WERI-Rb-1 (cell line): ENCODE data around the gene ANAPC4.
"Not testable (repeated sequence)": the region's sequence is repeated elsewhere in the genome, so short reads cannot be mapped to it uniquely, and the experiment has no call there.

Experiments used
- DNase-seq: peaks from one replicate; pipeline ENCODE4 v3.0.0-alpha.2; 2020
- H3K27ac ChIP-seq: fragments of 250-450 bp; sonication (Bioruptor Pico); 2 replicates; pipeline ENCODE4 v1.5.1; 2020; ENCODE audit warnings: mild to moderate bottlenecking, moderate library complexity
- H3K27me3 ChIP-seq: fragments of 250-450 bp; sonication (Bioruptor Pico); 2 replicates; pipeline ENCODE4 v1.5.1; 2021; ENCODE audit warnings: mild to moderate bottlenecking, low read depth, moderate library complexity; ENCODE audit not compliant: insufficient read depth, severe bottlenecking
- H3K36me3 ChIP-seq: fragments of 250-450 bp; sonication (Bioruptor Pico); 2 replicates; pipeline ENCODE4 v1.5.1; 2020; ENCODE audit warnings: mild to moderate bottlenecking, moderate library complexity
- H3K4me3 ChIP-seq: 2 replicates; pipeline ENCODE4 v1.5.1; 2011; ENCODE audit warnings: low read depth, mild to moderate bottlenecking, control low read depth, low read length
- H3K9me3 ChIP-seq: fragments of 250-450 bp; sonication (Bioruptor Pico); 2 replicates; pipeline ENCODE4 v1.5.1; 2021; ENCODE audit warnings: mild to moderate bottlenecking, moderate library complexity; ENCODE audit not compliant: severe bottlenecking
- TF ChIP-seq, protein P1 (sequence below): IDR thresholded peaks from 2 replicates; pipeline ENCODE4 v1.5.1; 2011; ENCODE audit warnings: low read depth, mild to moderate bottlenecking, control low read depth, inconsistent platforms, low read length

Gene ANAPC4

DNA sequence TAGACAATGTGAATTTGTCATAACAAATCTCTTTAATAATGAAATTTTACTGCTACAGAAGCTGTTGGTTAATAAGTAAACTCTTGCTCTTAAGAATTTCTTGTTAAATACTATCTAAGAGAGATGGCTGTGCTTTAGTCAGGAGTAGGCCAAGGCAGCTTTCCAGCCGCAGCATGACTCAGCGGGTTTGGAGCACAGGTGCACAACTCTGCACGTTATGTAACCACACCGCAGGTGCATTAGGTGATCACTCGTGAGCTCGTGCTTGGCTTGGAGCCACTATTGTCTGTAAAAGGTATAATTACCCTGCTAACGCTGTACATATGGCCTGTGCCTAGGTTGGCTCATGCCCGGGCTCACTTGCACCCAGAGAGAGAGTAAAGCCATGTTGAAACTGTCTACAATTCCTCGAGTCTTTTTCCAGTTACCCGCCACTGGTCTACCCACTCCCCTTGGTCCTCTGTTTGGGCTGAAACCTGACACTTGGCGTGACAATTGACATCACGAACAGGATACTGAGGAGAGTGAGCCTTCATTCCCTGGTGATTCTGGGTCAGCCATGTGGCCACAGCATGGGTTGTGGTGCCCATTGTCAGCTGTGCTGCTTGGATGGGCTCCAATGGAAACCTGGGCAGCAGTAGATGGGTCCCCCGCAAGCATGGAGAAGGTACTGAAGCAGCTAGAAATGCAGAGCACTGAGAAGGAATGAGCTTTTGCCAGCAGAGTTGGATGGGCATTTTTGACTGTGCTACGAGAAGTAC, 18.4 kb upstream of the ANAPC4 start:
- TF ChIP-seq, protein P1, sequence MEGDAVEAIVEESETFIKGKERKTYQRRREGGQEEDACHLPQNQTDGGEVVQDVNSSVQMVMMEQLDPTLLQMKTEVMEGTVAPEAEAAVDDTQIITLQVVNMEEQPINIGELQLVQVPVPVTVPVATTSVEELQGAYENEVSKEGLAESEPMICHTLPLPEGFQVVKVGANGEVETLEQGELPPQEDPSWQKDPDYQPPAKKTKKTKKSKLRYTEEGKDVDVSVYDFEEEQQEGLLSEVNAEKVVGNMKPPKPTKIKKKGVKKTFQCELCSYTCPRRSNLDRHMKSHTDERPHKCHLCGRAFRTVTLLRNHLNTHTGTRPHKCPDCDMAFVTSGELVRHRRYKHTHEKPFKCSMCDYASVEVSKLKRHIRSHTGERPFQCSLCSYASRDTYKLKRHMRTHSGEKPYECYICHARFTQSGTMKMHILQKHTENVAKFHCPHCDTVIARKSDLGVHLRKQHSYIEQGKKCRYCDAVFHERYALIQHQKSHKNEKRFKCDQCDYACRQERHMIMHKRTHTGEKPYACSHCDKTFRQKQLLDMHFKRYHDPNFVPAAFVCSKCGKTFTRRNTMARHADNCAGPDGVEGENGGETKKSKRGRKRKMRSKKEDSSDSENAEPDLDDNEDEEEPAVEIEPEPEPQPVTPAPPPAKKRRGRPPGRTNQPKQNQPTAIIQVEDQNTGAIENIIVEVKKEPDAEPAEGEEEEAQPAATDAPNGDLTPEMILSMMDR: no peak
- no peaks in the 10 kb centered on the region for H3K36me3 ChIP-seq
- peaks cover 8% of the 10 kb centered on the region for H3K9me3 ChIP-seq
- no peaks in the 10 kb centered on the region for H3K27me3 ChIP-seq
- H3K4me3 ChIP-seq: no peak overlapping the region
- no peak for DNase-seq
- H3K27ac ChIP-seq: no peak overlapping the region

DNA sequence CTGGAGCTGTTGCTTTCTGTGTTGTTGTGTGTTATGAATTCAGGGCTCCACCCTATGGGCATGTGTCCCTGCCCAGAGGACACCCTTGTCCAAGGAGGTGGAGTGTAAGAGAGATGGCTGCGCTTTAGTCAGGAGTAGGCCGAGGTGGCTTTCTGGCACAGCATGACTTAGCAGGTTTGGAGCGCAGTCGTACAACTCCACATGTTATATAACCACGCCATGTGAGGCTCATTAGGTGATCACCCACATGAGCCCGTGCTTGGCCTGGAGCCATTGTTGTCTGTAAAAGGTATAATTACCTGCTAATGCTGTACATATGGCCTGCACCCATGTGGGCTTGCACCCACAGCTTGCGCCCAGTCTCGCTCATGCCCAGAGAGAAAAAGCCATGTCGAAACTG, 15.8 kb upstream of the ANAPC4 start:
- TF ChIP-seq, protein P1: no peak
- H3K4me3 ChIP-seq: no peak overlapping the region
- peaks cover 8% of the 10 kb centered on the region for H3K9me3 ChIP-seq
- no peak for DNase-seq
- H3K36me3 ChIP-seq: no peaks in the 10 kb centered on the region
- H3K27ac ChIP-seq: no peak overlapping the region
- no peaks in the 10 kb centered on the region for H3K27me3 ChIP-seq

DNA sequence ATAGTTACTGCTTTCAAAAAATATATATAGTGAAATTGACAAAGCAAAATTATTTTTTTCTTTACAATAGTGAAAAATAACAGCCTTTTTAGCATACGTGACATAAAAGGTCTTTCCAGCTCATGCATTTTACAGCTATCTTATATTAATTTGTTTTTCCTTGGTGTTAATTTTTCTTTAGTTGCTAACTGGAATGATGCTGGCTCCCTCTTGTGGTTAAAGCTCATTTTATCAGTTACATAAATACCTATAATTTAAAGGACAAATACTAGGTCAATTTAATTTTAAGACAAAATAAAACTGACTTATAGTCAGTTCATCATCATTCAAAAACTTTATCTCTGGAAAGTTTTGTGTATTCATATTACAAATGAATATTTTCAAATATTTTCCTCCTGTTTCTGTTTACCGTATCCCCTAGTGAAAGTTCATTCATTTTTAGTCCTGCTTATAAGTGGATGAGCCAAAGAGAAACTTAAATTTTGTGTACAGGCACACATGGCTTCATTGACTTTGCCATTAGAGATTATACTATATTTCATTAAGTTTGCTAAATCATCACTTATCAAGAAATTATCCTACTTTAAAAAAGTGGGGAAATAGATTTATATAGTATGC, 9.9 kb upstream of the ANAPC4 start:
- H3K27me3 ChIP-seq: no peaks in the 10 kb centered on the region
- no peak overlapping the region for H3K27ac ChIP-seq
- no peak overlapping the region for H3K4me3 ChIP-seq
- TF ChIP-seq, protein P1: peak; percentile 27
- H3K9me3 ChIP-seq: no peaks in the 10 kb centered on the region
- DNase-seq: no peak
- H3K36me3 ChIP-seq: no peaks in the 10 kb centered on the region

DNA sequence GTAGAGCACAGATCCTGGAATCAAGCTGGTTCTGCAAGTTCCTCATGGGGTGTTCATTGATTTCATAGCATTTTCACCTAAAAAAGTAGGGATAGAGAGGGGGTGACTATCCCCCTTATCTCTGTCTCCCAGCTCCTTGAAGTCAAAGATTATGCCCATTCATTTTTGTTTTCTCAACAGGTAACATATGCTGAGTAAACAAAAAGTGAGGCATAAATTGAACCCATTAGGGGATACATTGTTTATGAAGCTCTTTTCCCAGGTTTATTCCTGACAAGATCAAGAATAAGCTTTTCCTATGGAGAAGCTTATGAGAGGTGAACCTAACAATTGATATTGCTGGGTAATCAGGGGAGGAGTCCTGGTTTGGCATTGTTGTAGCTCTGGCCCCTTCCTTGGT, 9.2 kb upstream of the ANAPC4 start:
- TF ChIP-seq, protein P1: no peak
- H3K27me3 ChIP-seq: no peaks in the 10 kb centered on the region
- no peak overlapping the region for H3K27ac ChIP-seq
- no peak overlapping the region for H3K4me3 ChIP-seq
- DNase-seq: no peak
- H3K9me3 ChIP-seq: no peaks in the 10 kb centered on the region
- H3K36me3 ChIP-seq: no peaks in the 10 kb centered on the region

DNA sequence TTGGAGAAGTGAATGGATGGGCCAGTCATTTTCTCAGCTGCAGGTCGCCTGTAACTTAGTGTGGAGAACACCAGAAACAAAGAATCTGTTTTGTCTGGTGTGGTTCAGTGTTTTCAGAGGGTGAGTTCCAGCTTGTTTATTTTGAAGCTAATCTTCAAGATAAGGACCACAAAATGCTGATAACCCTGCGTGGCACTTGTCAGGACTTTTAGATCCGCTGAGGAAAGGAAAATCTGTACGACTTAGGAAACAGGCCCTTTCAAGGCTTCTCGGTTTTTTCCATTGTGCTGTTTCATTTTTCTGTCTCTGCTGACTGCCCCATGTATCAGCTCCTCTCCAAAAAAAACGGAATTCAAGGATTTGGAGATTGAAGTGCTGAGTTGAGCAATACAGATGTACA, 8.7 kb upstream of the ANAPC4 start:
- H3K27me3 ChIP-seq: no peaks in the 10 kb centered on the region
- H3K9me3 ChIP-seq: no peaks in the 10 kb centered on the region
- TF ChIP-seq, protein P1: no peak
- H3K4me3 ChIP-seq: no peak overlapping the region
- H3K27ac ChIP-seq: no peak overlapping the region
- no peaks in the 10 kb centered on the region for H3K36me3 ChIP-seq
- DNase-seq: no peak

DNA sequence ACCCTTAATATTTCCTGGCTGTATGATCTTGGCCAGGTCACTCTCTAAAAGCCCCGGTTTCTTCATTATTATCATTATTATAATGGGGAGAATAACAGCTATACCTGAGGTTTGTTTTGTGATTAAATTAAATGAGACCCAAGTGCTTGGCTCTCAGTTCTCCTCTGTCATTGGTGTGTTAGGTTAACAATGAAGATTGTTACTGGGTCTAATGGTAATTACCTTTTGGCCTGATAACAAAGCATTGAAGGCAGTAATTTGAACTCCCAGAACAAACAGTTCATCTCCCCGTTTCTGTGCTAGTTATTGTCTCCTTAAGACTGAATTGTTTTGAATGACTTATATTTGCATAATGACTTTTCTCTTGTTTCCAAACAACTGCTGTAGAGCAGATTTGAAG, 6.8 kb upstream of the ANAPC4 start:
- Histone ChIP-seq H3K27me3 (no peaks in the 10 kb centered on the region), H3K9me3 (no peaks in the 10 kb centered on the region), H3K36me3 (no peaks in the 10 kb centered on the region), H3K27ac (no peak overlapping the region), H3K4me3 (no peak overlapping the region)
- no peak for DNase-seq
- TF ChIP-seq, protein P1: no peak

DNA sequence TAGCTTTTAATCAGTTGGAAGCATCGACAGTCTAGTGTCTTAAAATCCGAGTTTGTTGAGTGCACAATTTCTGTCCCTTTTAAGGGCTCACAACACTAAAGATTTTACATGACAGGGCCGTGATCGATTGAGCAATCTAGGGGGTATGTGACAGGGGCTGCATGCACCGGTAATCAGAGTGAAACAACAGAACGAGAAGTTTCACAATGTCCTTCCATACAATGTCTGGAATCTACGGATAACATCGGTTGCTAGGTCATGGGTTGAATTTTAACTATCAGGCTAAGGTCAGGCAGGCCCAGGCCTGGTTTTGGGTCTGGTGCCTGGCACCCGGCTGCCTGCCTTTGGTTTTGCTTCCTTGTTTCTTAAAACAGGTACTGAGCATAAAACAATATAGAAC, 4.5 kb upstream of the ANAPC4 start:
- not testable (repeated sequence) for H3K36me3 ChIP-seq, H3K4me3 ChIP-seq, H3K27ac ChIP-seq, DNase-seq, H3K27me3 ChIP-seq, H3K9me3 ChIP-seq
